DND-41 (cell line): ENCODE measurements around the gene NME9.

Experiments
- ATAC-seq: fragments of 200-7000 bp; cut with Tn5 transposase; 3 replicates; pipeline ENCODE4 v1.9.1; 2021; ENCODE audit warnings: low read depth; ENCODE audit not compliant: insufficient read depth
- DNase-seq: peaks from one replicate; pipeline ENCODE4 v3.0.0-alpha.2; 2020
- H2AFZ ChIP-seq: 2 replicates; pipeline ENCODE4 v1.6.0; 2012; ENCODE audit warnings: low read depth, low read length
- H3K27ac ChIP-seq: 2 replicates; pipeline ENCODE4 v1.5.1; 2012; ENCODE audit warnings: low read length, inconsistent platforms
- H3K27me3 ChIP-seq: fragments of 200-600 bp; sonication (generic); 2 replicates; pipeline ENCODE4 v1.6.0; 2012; ENCODE audit warnings: low read length, mild to moderate bottlenecking, inconsistent platforms; ENCODE audit not compliant: insufficient read depth, poor library complexity
- H3K36me3 ChIP-seq: 2 replicates; pipeline ENCODE4 v1.5.1; 2012; ENCODE audit warnings: low read length, inconsistent platforms; ENCODE audit not compliant: insufficient read depth
- H3K4me1 ChIP-seq: 2 replicates; pipeline ENCODE4 v1.5.1; 2012; ENCODE audit warnings: mild to moderate bottlenecking, low read length; ENCODE audit not compliant: insufficient read depth
- H3K4me2 ChIP-seq: 2 replicates; pipeline ENCODE4 v1.6.0; 2012; ENCODE audit warnings: mild to moderate bottlenecking, moderate library complexity, low read length, inconsistent platforms; ENCODE audit not compliant: insufficient read depth
- H3K4me3 ChIP-seq, 2 experiments: fragments of 200-600 bp in 1 of 2; shearing (Covaris generic) in 1 of 2; 2 replicates each; pipeline ENCODE4 v1.5.1; 2012 to 2016; ENCODE audit warnings: inconsistent platforms in 2 of 2, low read length in 2 of 2, mild to moderate bottlenecking in 2 of 2, low read depth in 1 of 2, moderate library complexity in 1 of 2
- H3K79me2 ChIP-seq: 2 replicates; pipeline ENCODE4 v1.6.0; 2012; ENCODE audit warnings: low read length, inconsistent platforms; ENCODE audit not compliant: insufficient read depth
- H3K9ac ChIP-seq: 2 replicates; pipeline ENCODE4 v1.6.0; 2012; ENCODE audit warnings: low read depth, mild to moderate bottlenecking, inconsistent platforms, low read length, moderate library complexity
- H3K9me3 ChIP-seq: 2 replicates; pipeline ENCODE4 v1.5.1; 2012; ENCODE audit warnings: low read length, moderate library complexity, mild to moderate bottlenecking, inconsistent platforms; ENCODE audit not compliant: insufficient read depth, severe bottlenecking
- H4K20me1 ChIP-seq: 2 replicates; pipeline ENCODE4 v1.6.0; 2012; ENCODE audit warnings: low read length; ENCODE audit not compliant: insufficient read depth
- CTCF ChIP-seq: IDR thresholded peaks from 2 replicates; pipeline ENCODE4 v1.5.1; 2012; ENCODE audit warnings: borderline replicate concordance, low read length, moderate library complexity, mild to moderate bottlenecking; ENCODE audit not compliant: poor library complexity, severe bottlenecking; ENCODE audit errors: extremely low read depth
- EZH2 ChIP-seq: IDR thresholded peaks from 3 replicates; pipeline ENCODE4 v1.6.1; 2012; ENCODE audit warnings: borderline replicate concordance, low read depth, mild to moderate bottlenecking, moderate library complexity, low read length, inconsistent platforms; ENCODE audit not compliant: severe bottlenecking

NME9 gene

GRCh38 chr3:138323971-138324370 lies 5.7 kb downstream of the NME9 start:
- Histone ChIP-seq H3K27ac (no peak overlapping the region), H3K4me3 (no peak overlapping the region), H3K9ac (no peak overlapping the region), H3K27me3 (peaks cover 11% of the 10 kb centered on the region), H3K79me2 (no peaks in the 10 kb centered on the region), H3K4me1 (peaks cover 8% of the 10 kb centered on the region), H4K20me1 (no peaks in the 10 kb centered on the region), H2AFZ (no peak overlapping the region), H3K36me3 (no peaks in the 10 kb centered on the region), H3K9me3 (no peaks in the 10 kb centered on the region), H3K4me2 (no peak overlapping the region)
- no peak for TF ChIP-seq CTCF
- TF ChIP-seq EZH2 = no peak
- no peak for DNase-seq
- ATAC-seq = no peak

DNA sequence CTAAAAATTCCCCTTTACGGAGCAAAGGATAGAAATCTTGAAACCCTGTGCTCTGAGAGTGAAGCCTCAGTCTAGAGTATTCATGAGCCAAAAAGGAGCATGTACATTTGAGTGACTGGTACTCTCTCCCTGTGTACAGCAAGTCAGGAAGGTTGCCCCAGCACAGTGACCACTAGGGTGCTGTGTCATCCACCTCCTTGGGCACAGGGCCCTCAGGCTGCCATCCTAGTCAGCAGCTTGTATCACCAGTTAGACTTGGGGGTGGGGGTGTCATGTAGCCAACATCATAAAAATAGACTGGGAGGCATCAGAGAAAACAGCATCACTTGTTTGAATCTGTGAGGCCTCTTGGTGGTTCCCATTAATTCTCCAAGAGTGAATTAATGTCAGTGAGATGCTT lies 12.0 kb downstream of the NME9 start:
- Histone ChIP-seq H3K27me3 (no peaks in the 10 kb centered on the region), H3K36me3 (no peaks in the 10 kb centered on the region), H3K27ac (no peak overlapping the region), H3K9ac (no peak overlapping the region), H3K4me2 (no peak overlapping the region), H4K20me1 (no peaks in the 10 kb centered on the region), H3K4me1 (no peaks in the 10 kb centered on the region), H3K9me3 (no peaks in the 10 kb centered on the region), H3K79me2 (no peaks in the 10 kb centered on the region), H3K4me3 (no peak overlapping the region), H2AFZ (no peak overlapping the region)
- DNase-seq (no peak), ATAC-seq (no peak)
- TF ChIP-seq EZH2 (no peak), CTCF (no peak)

DNA sequence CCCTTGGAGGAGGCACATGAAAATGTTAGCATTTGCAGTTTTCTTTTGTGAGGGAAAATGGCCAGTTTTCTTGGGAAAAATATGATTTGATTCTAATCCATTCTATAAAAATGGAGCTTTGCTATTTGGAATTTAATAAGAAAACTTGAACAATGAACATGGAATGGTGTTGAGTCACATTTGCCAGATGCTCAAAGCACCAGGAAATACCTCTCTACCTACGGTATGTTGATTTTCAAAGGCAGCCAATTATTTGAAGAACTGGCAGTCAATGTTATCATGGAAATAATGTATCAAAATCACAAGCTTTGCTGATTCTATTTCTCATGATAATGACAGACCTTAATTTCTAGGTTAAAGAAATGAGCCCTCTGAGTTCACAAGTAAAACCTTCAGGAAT lies 14.9 kb downstream of the NME9 start:
- H3K79me2 ChIP-seq = no peaks in the 10 kb centered on the region

GRCh38 chr3:138310494-138310893 lies 19.2 kb downstream of the NME9 start:
- no peak overlapping the region for H2AFZ ChIP-seq
- peaks cover 4% of the 10 kb centered on the region for H3K27me3 ChIP-seq
- peaks cover 10% of the 10 kb centered on the region for H3K9me3 ChIP-seq
- H3K4me3 ChIP-seq = no peak overlapping the region
- DNase-seq (no peak), ATAC-seq (no peak)
- no peak overlapping the region for H3K4me2 ChIP-seq
- TF ChIP-seq CTCF = no peak
- TF ChIP-seq EZH2 = no peak
- H4K20me1 ChIP-seq = no peaks in the 10 kb centered on the region
- H3K9ac ChIP-seq = no peak overlapping the region
- no peaks in the 10 kb centered on the region for H3K4me1 ChIP-seq
- no peaks in the 10 kb centered on the region for H3K36me3 ChIP-seq
- no peaks in the 10 kb centered on the region for H3K79me2 ChIP-seq
- H3K27ac ChIP-seq = no peak overlapping the region

More for the DNA sequence above, 14.9 kb downstream of the NME9 start:
- H3K4me2 ChIP-seq = no peak overlapping the region
- H3K4me1 ChIP-seq = no peaks in the 10 kb centered on the region
- no peaks in the 10 kb centered on the region for H4K20me1 ChIP-seq
- no peak overlapping the region for H3K4me3 ChIP-seq
- no peak for TF ChIP-seq EZH2
- no peaks in the 10 kb centered on the region for H3K36me3 ChIP-seq
- no peaks in the 10 kb centered on the region for H3K9me3 ChIP-seq
- DNase-seq (no peak), ATAC-seq (no peak)
- H3K27ac ChIP-seq = no peak overlapping the region
- peaks cover 4% of the 10 kb centered on the region for H3K27me3 ChIP-seq
- no peak overlapping the region for H2AFZ ChIP-seq
- H3K9ac ChIP-seq = no peak overlapping the region
